ENCODE data around the gene AGL. TPM values are rescaled to one million over a fixed set of nuclear protein-coding genes. Genes with fewer than 3 reads are reported as not detected.
"Not testable (repeated sequence)": the region's sequence is repeated elsewhere in the genome, so short reads cannot be mapped to it uniquely, and the experiment has no call there.

The AGL gene
- total RNA-seq, 2 donors from 2014 or later, result 89.2 to 102 TPM

- peaks cover 3% of the 10 kb centered on the region for H3K36me3 ChIP-seq (ENCODE audit: control insufficient read depth, insufficient read depth, low read length)
- H3K4me1 ChIP-seq (ENCODE audit: control insufficient read depth, insufficient read depth, low read length), result peaks cover 3% of the 10 kb centered on the region
- no peak overlapping the region for H3K4me3 Mint-ChIP-seq
- no peak overlapping the region for H3K4me3 ChIP-seq (ENCODE audit: low read length)
- no peaks in the 10 kb centered on the region for H3K27me3 ChIP-seq (ENCODE audit: control insufficient read depth, insufficient read depth, low read length, poor library complexity, severe bottlenecking)
- peaks cover 16% of the 10 kb centered on the region for H3K4me1 Mint-ChIP-seq
- no peak overlapping the region for H3K27ac ChIP-seq (ENCODE audit: low read depth, low read length)
- DNase-seq, result no peak
- H3K27ac Mint-ChIP-seq, result no peak overlapping the region
- 88 to 95% methylated on average over 1 to 2 of the region's 2 CpGs for WGBS, 2 experiments (ENCODE audit: insufficient coverage in 1 of 2, insufficient read length in 1 of 2)
- H3K9ac ChIP-seq (ENCODE audit: extremely low read depth, low read length, poor library complexity, severe bottlenecking), result no peak overlapping the region
- no peaks in the 10 kb centered on the region for H3K27me3 Mint-ChIP-seq (ENCODE audit: insufficient read depth)
- H3K9me3 Mint-ChIP-seq, result peaks cover 31% of the 10 kb centered on the region
- TF ChIP-seq CTCF (conservative IDR thresholded peaks at IDR 0.05), result no peak
- peaks cover 10% of the 10 kb centered on the region for H3K36me3 Mint-ChIP-seq (ENCODE audit: low read depth)
- peaks cover 43% of the 10 kb centered on the region for H3K9me3 ChIP-seq (ENCODE audit: control insufficient read depth, low read length)
Measured at GRCh38 chr1:99843760-99844159, 6.4 kb upstream of the AGL start.

GRCh38 chr1:99845201-99845600, 5.0 kb upstream of the AGL start:
- H3K27me3 ChIP-seq (ENCODE audit: control insufficient read depth, insufficient read depth, low read length, poor library complexity, severe bottlenecking); H3K27ac Mint-ChIP-seq; H3K9ac ChIP-seq (ENCODE audit: extremely low read depth, low read length, poor library complexity, severe bottlenecking); H3K4me1 ChIP-seq (ENCODE audit: control insufficient read depth, insufficient read depth, low read length); H3K27ac ChIP-seq (ENCODE audit: low read depth, low read length); H3K36me3 Mint-ChIP-seq (ENCODE audit: low read depth); H3K4me3 Mint-ChIP-seq; H3K4me3 ChIP-seq (ENCODE audit: low read length); H3K36me3 ChIP-seq (ENCODE audit: control insufficient read depth, insufficient read depth, low read length); H3K27me3 Mint-ChIP-seq (ENCODE audit: insufficient read depth): not testable (repeated sequence)
- peaks cover 18% of the 10 kb centered on the region for H3K9me3 Mint-ChIP-seq
- peak; percentile 50 for DNase-seq
- H3K9me3 ChIP-seq (ENCODE audit: control insufficient read depth, low read length), result peaks cover 28% of the 10 kb centered on the region
- 93 to 95% methylated on average over 9 of the region's 9 CpGs for WGBS, 2 experiments (ENCODE audit: insufficient coverage in 1 of 2, insufficient read length in 1 of 2)
- H3K4me1 Mint-ChIP-seq, result peaks cover 24% of the 10 kb centered on the region

DNA sequence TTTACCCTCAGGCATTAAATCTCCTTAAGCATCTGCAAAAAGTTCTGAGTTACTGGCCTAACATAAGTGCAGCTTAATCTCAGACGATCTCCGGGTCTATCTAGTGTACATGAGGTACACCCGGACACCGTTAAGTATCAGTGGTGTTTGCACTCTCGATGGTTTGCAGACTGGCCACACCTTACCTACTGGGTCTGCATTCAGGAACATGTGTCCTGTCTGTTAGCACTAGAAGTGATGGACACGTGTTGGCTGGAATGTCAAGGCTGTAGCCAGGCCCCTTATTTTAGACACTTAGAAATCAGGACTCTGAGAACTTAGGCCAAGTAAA, 783 bp upstream of the AGL start:
- DNase-seq, result no peak
- no peaks in the 10 kb centered on the region for H3K27me3 ChIP-seq (ENCODE audit: control insufficient read depth, insufficient read depth, low read length, poor library complexity, severe bottlenecking)
- peaks cover 22% of the 10 kb centered on the region for H3K4me1 Mint-ChIP-seq
- H3K27me3 Mint-ChIP-seq (ENCODE audit: insufficient read depth), result no peaks in the 10 kb centered on the region
- peaks cover 25% of the 10 kb centered on the region for H3K36me3 ChIP-seq (ENCODE audit: control insufficient read depth, insufficient read depth, low read length)
- peak overlapping the region; percentile 95 for H3K4me3 ChIP-seq (ENCODE audit: low read length)
- H3K27ac Mint-ChIP-seq, result peak overlapping the region; percentile 92
- H3K9me3 ChIP-seq (ENCODE audit: control insufficient read depth, low read length), result peaks cover 27% of the 10 kb centered on the region
- 77% methylated on average over 6 of the region's 6 CpGs for WGBS, 2 experiments (ENCODE audit: insufficient coverage in 1 of 2, insufficient read length in 1 of 2)
- no peak for TF ChIP-seq CTCF (conservative IDR thresholded peaks at IDR 0.05)
- H3K36me3 Mint-ChIP-seq (ENCODE audit: low read depth), result peaks cover 22% of the 10 kb centered on the region
- H3K9me3 Mint-ChIP-seq, result peaks cover 15% of the 10 kb centered on the region
- H3K4me3 Mint-ChIP-seq, result peak overlapping the region; percentile 82
- no peak overlapping the region for H3K27ac ChIP-seq (ENCODE audit: low read depth, low read length)
- H3K9ac ChIP-seq (ENCODE audit: extremely low read depth, low read length, poor library complexity, severe bottlenecking), result peak overlapping the region; percentile 84
- H3K4me1 ChIP-seq (ENCODE audit: control insufficient read depth, insufficient read depth, low read length), result peaks cover 3% of the 10 kb centered on the region
